D721Med (cell line): ENCODE data around the gene TMEM92.
A peak's percentile ranks its signal among the peaks of the same experiment; 100 is the strongest.
"Not testable (repeated sequence)": the region's sequence is repeated elsewhere in the genome, so short reads cannot be mapped to it uniquely, and the experiment has no call there.

ENCODE experiments used
- DNase-seq: peaks from one replicate; pipeline ENCODE4 v3.0.0; 2011; ENCODE audit warnings: low spot score; ENCODE audit not compliant: insufficient read length
- FAIRE-seq: peaks from 2 replicates; lab custom pipeline; 2011; peaks lifted over from hg19 to GRCh38; lab: Jason Lieb, UNC
- TF ChIP-seq, protein P1 (sequence below): IDR thresholded peaks from 2 replicates; pipeline ENCODE4 v1.5.1; 2012; ENCODE audit warnings: mild to moderate bottlenecking, control low read depth; ENCODE audit not compliant: insufficient read depth; ENCODE audit errors: missing control alignments

Gene TMEM92

GRCh38 chr17:50290933-50291332 lies 16.7 kb downstream of the TMEM92 start:
- TF ChIP-seq, protein P1, sequence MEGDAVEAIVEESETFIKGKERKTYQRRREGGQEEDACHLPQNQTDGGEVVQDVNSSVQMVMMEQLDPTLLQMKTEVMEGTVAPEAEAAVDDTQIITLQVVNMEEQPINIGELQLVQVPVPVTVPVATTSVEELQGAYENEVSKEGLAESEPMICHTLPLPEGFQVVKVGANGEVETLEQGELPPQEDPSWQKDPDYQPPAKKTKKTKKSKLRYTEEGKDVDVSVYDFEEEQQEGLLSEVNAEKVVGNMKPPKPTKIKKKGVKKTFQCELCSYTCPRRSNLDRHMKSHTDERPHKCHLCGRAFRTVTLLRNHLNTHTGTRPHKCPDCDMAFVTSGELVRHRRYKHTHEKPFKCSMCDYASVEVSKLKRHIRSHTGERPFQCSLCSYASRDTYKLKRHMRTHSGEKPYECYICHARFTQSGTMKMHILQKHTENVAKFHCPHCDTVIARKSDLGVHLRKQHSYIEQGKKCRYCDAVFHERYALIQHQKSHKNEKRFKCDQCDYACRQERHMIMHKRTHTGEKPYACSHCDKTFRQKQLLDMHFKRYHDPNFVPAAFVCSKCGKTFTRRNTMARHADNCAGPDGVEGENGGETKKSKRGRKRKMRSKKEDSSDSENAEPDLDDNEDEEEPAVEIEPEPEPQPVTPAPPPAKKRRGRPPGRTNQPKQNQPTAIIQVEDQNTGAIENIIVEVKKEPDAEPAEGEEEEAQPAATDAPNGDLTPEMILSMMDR: no peak
- no peak for DNase-seq
- FAIRE-seq: no peak

DNA sequence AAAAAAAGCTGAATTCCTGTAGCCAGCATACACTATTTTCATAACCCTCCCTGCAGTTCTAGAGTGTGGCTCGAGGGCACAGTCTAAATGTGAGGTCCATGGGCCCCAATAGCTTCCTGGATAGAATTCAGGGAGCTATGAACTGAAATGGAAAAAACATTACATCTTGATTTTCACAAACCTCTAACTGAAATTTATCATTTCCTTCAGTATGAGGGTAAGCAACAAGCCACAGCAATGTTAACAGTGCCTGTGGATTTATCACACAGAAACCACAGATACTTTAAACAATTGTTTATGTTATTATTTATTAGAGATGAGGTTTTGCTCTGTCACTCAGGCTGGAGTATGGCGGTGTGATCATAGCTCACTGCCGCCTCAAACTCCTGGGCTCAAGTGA lies 18.2 kb downstream of the TMEM92 start:
- DNase-seq (no peak), FAIRE-seq (no peak)
- TF ChIP-seq, protein P1: no peak

GRCh38 chr17:50295021-50295420 lies 20.8 kb downstream of the TMEM92 start:
- FAIRE-seq: no peak
- TF ChIP-seq, protein P1: no peak
- no peak for DNase-seq

DNA sequence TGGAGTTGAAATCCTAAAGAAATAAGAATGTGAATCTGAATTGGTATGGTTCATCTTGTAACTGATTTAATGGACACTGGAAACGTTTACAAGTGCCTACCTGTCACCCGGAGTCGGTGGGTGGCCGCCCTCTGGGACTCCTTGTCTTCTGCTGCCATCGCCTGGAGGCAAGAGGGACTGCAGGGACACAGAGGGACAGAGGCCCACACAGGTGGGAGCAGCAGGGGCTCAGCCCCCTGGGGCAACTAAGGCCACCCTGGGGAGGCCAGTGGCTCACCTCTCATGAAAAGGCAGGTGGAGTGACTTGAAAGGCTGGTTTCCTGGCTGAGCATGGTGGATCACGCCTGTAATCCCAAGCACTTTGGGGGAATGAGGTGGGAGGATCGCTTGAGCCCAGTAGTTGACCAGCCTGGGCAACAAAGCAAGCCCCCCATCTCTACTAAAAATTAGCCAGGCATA lies 23.2 kb downstream of the TMEM92 start:
- TF ChIP-seq, protein P1: peak; percentile 99
- DNase-seq (peak; percentile 60), FAIRE-seq (no peak)

DNA sequence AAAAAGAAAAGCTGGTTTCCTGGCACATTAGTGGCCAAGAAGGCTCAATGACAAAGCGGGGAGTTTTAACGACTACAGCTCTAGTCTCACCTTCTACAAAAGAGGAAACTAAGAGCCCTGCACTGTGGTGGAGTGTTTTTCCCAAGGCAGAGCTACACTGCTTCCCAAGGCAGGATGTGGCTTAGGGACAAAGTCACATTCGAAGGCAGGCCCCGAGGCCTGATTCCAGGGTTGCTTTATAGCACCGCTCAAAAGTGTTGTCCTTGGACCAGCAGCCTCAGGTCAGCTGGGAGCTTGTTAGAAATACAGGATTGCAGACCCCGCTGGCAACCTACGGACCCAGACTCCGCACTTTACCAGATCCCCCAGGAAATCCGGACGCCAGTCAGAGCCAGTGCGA lies 23.8 kb downstream of the TMEM92 start:
- FAIRE-seq: no peak
- TF ChIP-seq, protein P1: no peak
- no peak for DNase-seq

GRCh38 chr17:50299776-50300175 lies 25.5 kb downstream of the TMEM92 start:
- TF ChIP-seq, protein P1: no peak
- FAIRE-seq: no peak
- DNase-seq: no peak

- not testable (repeated sequence) for FAIRE-seq, DNase-seq
Observed at GRCh38 chr17:50300824-50301223, 26.6 kb downstream of the TMEM92 start.
